HepG2 (cell line): ENCODE data around the gene NUAK2. TPM values are rescaled to one million over a fixed set of nuclear protein-coding genes. Genes with fewer than 3 reads are reported as not detected.

Experiments
- ATAC-seq: fragments of 200-7000 bp; cut with Tn5 transposase; 3 replicates; pipeline ENCODE4 v1.9.1; 2020; ENCODE audit warnings: mild to moderate bottlenecking, moderate library complexity
- BruUV-seq: library from RNA; stranded (reverse); fragments of 400-500 nt; replicated peaks from 2 replicates; lab custom pipeline; 2021; lab: Mats Ljungman, UMichigan
- CTCF ChIA-PET: fragments of 300-600 bp; formaldehyde crosslinking; extraction: SDS; loops from one replicate; lab custom pipeline; 2021; ENCODE audit warnings: low total read pairs, inconsistent platforms, low intra/inter-chr PET ratio; lab: Yijun Ruan, JAX
- POLR2A ChIA-PET: fragments of 350-600 bp; sonication (Branson Sonifier 250); formaldehyde crosslinking; loops from one replicate; lab custom pipeline; 2020; ENCODE audit warnings: antibody characterized with exemption, inconsistent platforms; lab: Yijun Ruan, JAX
- DNase-seq: peaks from one replicate; pipeline ENCODE4 v3.0.0-alpha.2; 2015; ENCODE audit warnings: low spot score
- FAIRE-seq: peaks from 3 replicates; lab custom pipeline; 2011; peaks lifted over from hg19 to GRCh38; lab: Jason Lieb, UNC
- H2AFZ ChIP-seq: one replicate; pipeline ENCODE4 v1.6.1; 2011; ENCODE audit warnings: low read length, inconsistent platforms
- H3K27ac ChIP-seq: fragments of 300-600 bp; 3 replicates; pipeline ENCODE4 v1.8.0; 2011; ENCODE audit warnings: mixed run types, mild to moderate bottlenecking, mixed read lengths, low read length, inconsistent platforms; ENCODE audit not compliant: insufficient read depth; ENCODE audit errors: extremely low read length
- H3K27me3 ChIP-seq, 2 experiments: fragments of 200-600 bp in 1 of 2; 2 replicates in 1 of 2; 3 replicates in 1 of 2; pipeline versions ENCODE4 v1.6.0 to v1.8.0; 2011; ENCODE audit warnings: low read length in 2 of 2, mild to moderate bottlenecking in 2 of 2, moderate library complexity in 2 of 2, inconsistent platforms in 1 of 2; ENCODE audit not compliant: insufficient read depth in 2 of 2, control insufficient read depth in 1 of 2
- H3K36me3 ChIP-seq, 2 experiments: fragments of 200-600 bp in 1 of 2; replicated peaks in 1 of 2; 2 replicates in 1 of 2; 3 replicates in 1 of 2; pipeline versions ENCODE4 v1.5.1 to v1.8.0; 2011; ENCODE audit warnings: low read length in 2 of 2, inconsistent platforms in 1 of 2; ENCODE audit not compliant: insufficient read depth in 2 of 2, control insufficient read depth in 1 of 2
- H3K4me1 ChIP-seq: 2 replicates; pipeline ENCODE4 v1.5.1; 2012; ENCODE audit warnings: low read length, inconsistent platforms; ENCODE audit not compliant: insufficient read depth
- H3K4me2 ChIP-seq: 2 replicates; pipeline ENCODE4 v1.6.0; 2011; ENCODE audit warnings: low read depth, low read length, inconsistent platforms
- H3K4me3 ChIP-seq, 3 experiments: fragments of 200-600 bp in 1 of 3; sonication (generic), shearing (Covaris generic) in 1 of 3; replicated peaks in 1 of 3; 2 replicates each; pipeline ENCODE4 v1.5.1; 2011 to 2016; ENCODE audit warnings: low read length in 3 of 3, inconsistent platforms in 2 of 3, low read depth in 2 of 3, mild to moderate bottlenecking in 2 of 3, control low read depth in 1 of 3, mixed read lengths in 1 of 3; ENCODE audit not compliant: insufficient read depth in 1 of 3
- H3K79me2 ChIP-seq: one replicate; pipeline ENCODE4 v1.6.1; 2011; ENCODE audit warnings: low read length, inconsistent platforms; ENCODE audit not compliant: insufficient read depth
- H3K9ac ChIP-seq: 2 replicates; pipeline ENCODE4 v1.6.0; 2011; ENCODE audit warnings: mild to moderate bottlenecking, low read depth, low read length, inconsistent platforms; ENCODE audit not compliant: insufficient read depth
- H3K9me3 ChIP-seq: 2 replicates; pipeline ENCODE4 v1.5.1; 2012; ENCODE audit warnings: mild to moderate bottlenecking, low read length
- H4K20me1 ChIP-seq: 2 replicates; pipeline ENCODE4 v1.6.0; 2011; ENCODE audit warnings: inconsistent platforms, mild to moderate bottlenecking, low read length, moderate library complexity; ENCODE audit not compliant: insufficient read depth
- EHMT2 ChIP-seq: fragments of 200-600 bp; sonication (generic); IDR thresholded peaks from 2 replicates; pipeline ENCODE4 v1.7.0; 2017; ENCODE audit warnings: antibody characterized with exemption, low read depth, low read length, borderline replicate concordance
- FOSL2 ChIP-seq: sonication (generic); formaldehyde crosslinking; IDR thresholded peaks from 2 replicates; pipeline ENCODE4 v1.4.0; 2020; ENCODE audit warnings: missing genetic modification reagents
- MAFF ChIP-seq: IDR thresholded peaks from 2 replicates; pipeline ENCODE4 v1.6.1; 2011; ENCODE audit warnings: low read depth, low read length, improper control_type of control experiment
- MAFG ChIP-seq: sonication (generic); formaldehyde crosslinking; IDR thresholded peaks from 2 replicates; pipeline ENCODE4 v1.5.1; 2020; ENCODE audit warnings: mild to moderate bottlenecking, missing genetic modification reagents
- MAFK ChIP-seq, 2 experiments: IDR thresholded peaks in 1 of 2; conservative IDR thresholded peaks in 1 of 2; 2 replicates each; pipeline ENCODE4 v1.6.1; 2011; ENCODE audit warnings: improper control_type of control experiment in 2 of 2, low read length in 2 of 2
- NFE2 ChIP-seq: sonication (generic); formaldehyde crosslinking; IDR thresholded peaks from 2 replicates; pipeline ENCODE4 v1.4.0; 2020; ENCODE audit warnings: missing genetic modification reagents
- NFE2L2 ChIP-seq: fragments of 150-350 bp; IDR thresholded peaks from 2 replicates; pipeline ENCODE4 v1.6.1; 2014; ENCODE audit warnings: low read length
- SAP130 ChIP-seq: IDR thresholded peaks from 2 replicates; pipeline ENCODE4 v1.6.1; 2016; ENCODE audit warnings: low read depth
- THYN1 ChIP-seq: sonication (generic); formaldehyde crosslinking; IDR thresholded peaks from 2 replicates; pipeline ENCODE4 v1.8.1; 2023; ENCODE audit warnings: low read depth, mild to moderate bottlenecking, moderate library complexity, missing genetic modification reagents, borderline replicate concordance
- ZFX ChIP-seq: sonication (generic); formaldehyde crosslinking; IDR thresholded peaks from 2 replicates; pipeline ENCODE4 v1.4.0; 2020; ENCODE audit warnings: mild to moderate bottlenecking, low read depth, missing genetic modification reagents, moderate library complexity
- ZNF18 ChIP-seq: sonication (generic); formaldehyde crosslinking; IDR thresholded peaks from 2 replicates; pipeline ENCODE4 v1.8.0; 2022; ENCODE audit warnings: mild to moderate bottlenecking, missing genetic modification reagents; ENCODE audit not compliant: insufficient replicate concordance
- ZNF776 ChIP-seq: sonication (generic); formaldehyde crosslinking; IDR thresholded peaks from 2 replicates; pipeline ENCODE4 v1.4.0; 2020; ENCODE audit warnings: mild to moderate bottlenecking, missing genetic modification reagents
- WGBS: methylation state at CpG from one replicate; pipeline ENCODE4 v1.1.6; 2017; ENCODE audit warnings: low lambda C conversion rate; 5-methylcytosine and 5-hydroxymethylcytosine counted together
- in situ Hi-C: cut with HindIII; loops from 2 replicates; pipeline ENCODE4 v1.10.0; 2017; ENCODE audit warnings: low pct_unique_long_range_greater_than_20kb; ENCODE audit not compliant: extremely low pct_ligation_motif_present
- intact Hi-C: fragments of 100-400 bp; cut with micrococcal nuclease; formaldehyde crosslinking; loops from one replicate; pipeline ENCODE4 v1.10.0; 2022; ENCODE audit not compliant: unreplicated experiment
- polyA plus RNA-seq, 8 experiments: library from polyadenylated mRNA; depleted of rRNA in 3 of 8; stranded (reverse) in 7 of 8; unstranded in 1 of 8; fragments of >200 nt; fragmentation: Illumina TruSeq in 4 of 8; extraction: Trizol in 4 of 8; gene quantifications; 2 replicates each; pipeline versions ENCODE4 v1.2.1 to v1.2.3, GENCODE V29; 2011 to 2016; ENCODE audit warnings: low read depth in 4 of 8, missing spikeins in 1 of 8, mixed read lengths in 1 of 8; ENCODE audit not compliant: insufficient read depth in 1 of 8
- total RNA-seq, 5 experiments: library from RNA; depleted of rRNA; stranded (reverse); fragments of >200 nt; fragmentation: Illumina TruSeq; extraction: Trizol; gene quantifications; 2 replicates each; pipeline ENCODE4 v1.2.3, GENCODE V29; 2016; ENCODE audit warnings: low read depth in 1 of 5

Gene NUAK2
- total and polyA plus RNA-seq, 2 of the 13 experiments (the other 11 are each of a cell fraction or from before 2014, with no cell fraction given), result 0.75 to 1.1 TPM

GRCh38 chr1:205258719-205259118 is 62.8 kb downstream of the NUAK2 start:
- ATAC-seq (peak; percentile 68), DNase-seq (no peak), FAIRE-seq (no peak)
- Histone ChIP-seq H3K4me2 (peak overlapping the region; percentile 49), H3K27ac (no peak overlapping the region), H4K20me1 (no peaks in the 10 kb centered on the region), H3K9me3 (no peaks in the 10 kb centered on the region), H3K9ac (no peak overlapping the region), H3K36me3 (no peaks in the 10 kb centered on the region), H2AFZ (no peak overlapping the region), H3K4me3 (no peak overlapping the region), H3K79me2 (no peaks in the 10 kb centered on the region), H3K27me3 (peaks cover 3 to 48% of the 10 kb centered on the region in 2 experiments), H3K4me1 (peaks cover 22% of the 10 kb centered on the region)
- 14% methylated on average over 6 of the region's 8 CpGs for WGBS
- TF ChIP-seq ZNF776 (CRISPR knock-in tag), result no peak
- TF ChIP-seq NFE2 (CRISPR knock-in tag), result peak; percentile 78; the same call in 1 of the 2 replicates
- peak; percentile 69; the same call in 1 of the 2 replicates for TF ChIP-seq NFE2L2
- TF ChIP-seq ZFX (CRISPR knock-in tag), result 0 out of 2 replicates have a peak, but pooled peaks have one; percentile 30
- peak; percentile 30; the same call in 1 of the 2 replicates for TF ChIP-seq MAFG (CRISPR knock-in tag)
- TF ChIP-seq MAFK (conservative IDR thresholded peaks at IDR 0.05 in 1 of 2, IDR thresholded peaks at IDR 0.05 in 1 of 2; ENCODE audit: low read length in 2 of 2), result peak; percentile 36 to 44; a peak in 3 of 4 replicates
- TF ChIP-seq EHMT2, result no peak
- peak; percentile 30; the same call in 1 of the 2 replicates for TF ChIP-seq SAP130 (CRISPR knock-in tag)
- TF ChIP-seq ZNF18, result no peak
- peak; percentile 67 for TF ChIP-seq FOSL2
- peak; percentile 45; the same call in 1 of the 2 replicates for TF ChIP-seq MAFF
- no peak for TF ChIP-seq THYN1 (CRISPR knock-in tag)
- ChIA-PET POLR2A (interaction anchor here (1.4 kb wide), 1 partner anchor 29 kb away, joined by 3 read pairs; no protein-coding TSS in a partner anchor), CTCF (no interaction called here)
- intact Hi-C loops, result loop anchor here (5.0 kb wide), 1 partner anchor 136 kb away; the partner anchor contains the start of gene RBBP5
- in situ Hi-C loops, result loop anchor here (5.0 to 10.0 kb wide), 2 partner anchors 194 to 281 kb away; no protein-coding TSS in a partner anchor
- no TSS peak for BruUV-seq
